EH (cell line): Measurements from ENCODE around the gene MUSTN1.

Experiments used
- DNase-seq: peaks from one replicate; pipeline ENCODE4 v3.0.0-alpha.2; 2015; ENCODE audit warnings: low read depth

Gene MUSTN1

GRCh38 chr3:52834871-52835501 is at the start of gene MUSTN1:
TSS of gene MUSTN1 (minus strand) at chr3:52835019. CDS start at chr3:52834948, 71 bp downstream.
- DNase-seq = peak; percentile 33

- DNase-seq = no peak
Observed at GRCh38 chr3:52882377-52882776, 47.6 kb upstream of the MUSTN1 start.

GRCh38 chr3:52881871-52882270 is 47.1 kb upstream of the MUSTN1 start:
- DNase-seq = no peak

GRCh38 chr3:52880474-52880873 is 45.7 kb upstream of the MUSTN1 start:
- DNase-seq = no peak

GRCh38 chr3:52880047-52880446 is 45.2 kb upstream of the MUSTN1 start:
- no peak for DNase-seq

- no peak for DNase-seq
Observed at GRCh38 chr3:52879581-52879980, 44.8 kb upstream of the MUSTN1 start.

- no peak for DNase-seq
Observed at GRCh38 chr3:52879090-52879489, 44.3 kb upstream of the MUSTN1 start.

GRCh38 chr3:52877085-52877484 is 42.3 kb upstream of the MUSTN1 start:
- DNase-seq = no peak

- DNase-seq = no peak
Observed at GRCh38 chr3:52874864-52875587, 40.2 kb upstream of the MUSTN1 start.

- DNase-seq = no peak
Observed at GRCh38 chr3:52874160-52874701, 39.4 kb upstream of the MUSTN1 start.

- peak; percentile 24 for DNase-seq
Observed at GRCh38 chr3:52873433-52874159, 38.8 kb upstream of the MUSTN1 start.

- peak; percentile 39 for DNase-seq
Observed at GRCh38 chr3:52872245-52872644, 37.4 kb upstream of the MUSTN1 start.

- DNase-seq = no peak
Observed at GRCh38 chr3:52871761-52872160, 36.9 kb upstream of the MUSTN1 start.

GRCh38 chr3:52870471-52870870 is 35.7 kb upstream of the MUSTN1 start:
- no peak for DNase-seq

GRCh38 chr3:52866427-52866826 is 31.6 kb upstream of the MUSTN1 start:
- DNase-seq = no peak

GRCh38 chr3:52865994-52866393 is 31.2 kb upstream of the MUSTN1 start:
- no peak for DNase-seq

GRCh38 chr3:52860424-52860768 is 25.6 kb upstream of the MUSTN1 start:
- DNase-seq = no peak

- no peak for DNase-seq
Observed at GRCh38 chr3:52859686-52860423, 25.0 kb upstream of the MUSTN1 start.

GRCh38 chr3:52857864-52858263 is 23.0 kb upstream of the MUSTN1 start:
- no peak for DNase-seq

- DNase-seq = no peak
Observed at GRCh38 chr3:52857133-52857532, 22.3 kb upstream of the MUSTN1 start.

- DNase-seq = no peak
Observed at GRCh38 chr3:52856666-52857065, 21.8 kb upstream of the MUSTN1 start.

GRCh38 chr3:52854013-52854412 is 19.2 kb upstream of the MUSTN1 start:
- DNase-seq = no peak
